HepG2 (cell line): Measurements from ENCODE around the gene C16orf86. TPM values are rescaled to one million over a fixed set of nuclear protein-coding genes. Genes with fewer than 3 reads are reported as not detected.

Experiments used
- ATAC-seq: fragments of 200-7000 bp; cut with Tn5 transposase; 3 replicates; pipeline ENCODE4 v1.9.1; 2020; ENCODE audit warnings: mild to moderate bottlenecking, moderate library complexity
- BruUV-seq: library from RNA; stranded (reverse); fragments of 400-500 nt; replicated peaks from 2 replicates; lab custom pipeline; 2021; lab: Mats Ljungman, UMichigan
- CTCF ChIA-PET: fragments of 300-600 bp; formaldehyde crosslinking; extraction: SDS; loops from one replicate; lab custom pipeline; 2021; ENCODE audit warnings: low total read pairs, inconsistent platforms, low intra/inter-chr PET ratio; lab: Yijun Ruan, JAX
- POLR2A ChIA-PET: fragments of 350-600 bp; sonication (Branson Sonifier 250); formaldehyde crosslinking; loops from one replicate; lab custom pipeline; 2020; ENCODE audit warnings: antibody characterized with exemption, inconsistent platforms; lab: Yijun Ruan, JAX
- DNase-seq: peaks from one replicate; pipeline ENCODE4 v3.0.0-alpha.2; 2015; ENCODE audit warnings: low spot score
- FAIRE-seq: peaks from 3 replicates; lab custom pipeline; 2011; peaks lifted over from hg19 to GRCh38; lab: Jason Lieb, UNC
- H2AFZ ChIP-seq: one replicate; pipeline ENCODE4 v1.6.1; 2011; ENCODE audit warnings: low read length, inconsistent platforms
- H3K27ac ChIP-seq: fragments of 300-600 bp; 3 replicates; pipeline ENCODE4 v1.8.0; 2011; ENCODE audit warnings: mixed run types, mild to moderate bottlenecking, mixed read lengths, low read length, inconsistent platforms; ENCODE audit not compliant: insufficient read depth; ENCODE audit errors: extremely low read length
- H3K27me3 ChIP-seq, 2 experiments: fragments of 200-600 bp in 1 of 2; 2 replicates in 1 of 2; 3 replicates in 1 of 2; pipeline versions ENCODE4 v1.6.0 to v1.8.0; 2011; ENCODE audit warnings: low read length in 2 of 2, mild to moderate bottlenecking in 2 of 2, moderate library complexity in 2 of 2, inconsistent platforms in 1 of 2; ENCODE audit not compliant: insufficient read depth in 2 of 2, control insufficient read depth in 1 of 2
- H3K36me3 ChIP-seq, 2 experiments: fragments of 200-600 bp in 1 of 2; replicated peaks in 1 of 2; 2 replicates in 1 of 2; 3 replicates in 1 of 2; pipeline versions ENCODE4 v1.5.1 to v1.8.0; 2011; ENCODE audit warnings: low read length in 2 of 2, inconsistent platforms in 1 of 2; ENCODE audit not compliant: insufficient read depth in 2 of 2, control insufficient read depth in 1 of 2
- H3K4me1 ChIP-seq: 2 replicates; pipeline ENCODE4 v1.5.1; 2012; ENCODE audit warnings: low read length, inconsistent platforms; ENCODE audit not compliant: insufficient read depth
- H3K4me2 ChIP-seq: 2 replicates; pipeline ENCODE4 v1.6.0; 2011; ENCODE audit warnings: low read depth, low read length, inconsistent platforms
- H3K4me3 ChIP-seq, 3 experiments: fragments of 200-600 bp in 1 of 3; sonication (generic), shearing (Covaris generic) in 1 of 3; replicated peaks in 1 of 3; 2 replicates each; pipeline ENCODE4 v1.5.1; 2011 to 2016; ENCODE audit warnings: low read length in 3 of 3, inconsistent platforms in 2 of 3, low read depth in 2 of 3, mild to moderate bottlenecking in 2 of 3, control low read depth in 1 of 3, mixed read lengths in 1 of 3; ENCODE audit not compliant: insufficient read depth in 1 of 3
- H3K79me2 ChIP-seq: one replicate; pipeline ENCODE4 v1.6.1; 2011; ENCODE audit warnings: low read length, inconsistent platforms; ENCODE audit not compliant: insufficient read depth
- H3K9ac ChIP-seq: 2 replicates; pipeline ENCODE4 v1.6.0; 2011; ENCODE audit warnings: mild to moderate bottlenecking, low read depth, low read length, inconsistent platforms; ENCODE audit not compliant: insufficient read depth
- H3K9me3 ChIP-seq: 2 replicates; pipeline ENCODE4 v1.5.1; 2012; ENCODE audit warnings: mild to moderate bottlenecking, low read length
- H4K20me1 ChIP-seq: 2 replicates; pipeline ENCODE4 v1.6.0; 2011; ENCODE audit warnings: inconsistent platforms, mild to moderate bottlenecking, low read length, moderate library complexity; ENCODE audit not compliant: insufficient read depth
- AGO1 ChIP-seq: fragments of 200-400 bp; formaldehyde crosslinking; IDR thresholded peaks from 2 replicates; pipeline ENCODE4 v1.6.1; 2017; ENCODE audit warnings: mild to moderate bottlenecking, low read depth, low read length, moderate library complexity; ENCODE audit not compliant: poor library complexity, severe bottlenecking
- ATAD3A ChIP-seq: sonication (generic); formaldehyde crosslinking; IDR thresholded peaks from 2 replicates; pipeline ENCODE4 v1.4.0; 2020; ENCODE audit warnings: missing genetic modification reagents
- ESRRA ChIP-seq: sonication (generic); formaldehyde crosslinking; IDR thresholded peaks from 2 replicates; pipeline ENCODE4 v1.5.1; 2020; ENCODE audit warnings: mild to moderate bottlenecking, low read depth, missing genetic modification reagents
- HDAC1 ChIP-seq: sonication (generic); formaldehyde crosslinking; IDR thresholded peaks from 2 replicates; pipeline ENCODE4 v1.5.1; 2020; ENCODE audit warnings: mild to moderate bottlenecking, missing genetic modification reagents
- HDAC2 ChIP-seq: sonication (generic); formaldehyde crosslinking; IDR thresholded peaks from 2 replicates; pipeline ENCODE4 v1.4.0; 2020; ENCODE audit warnings: missing genetic modification reagents
- HNRNPK ChIP-seq: fragments of 200-400 bp; formaldehyde crosslinking; IDR thresholded peaks from 2 replicates; pipeline ENCODE4 v1.6.1; 2018; ENCODE audit warnings: low read length, low read depth, moderate library complexity, mild to moderate bottlenecking; ENCODE audit not compliant: poor library complexity, severe bottlenecking
- KDM1A ChIP-seq: IDR thresholded peaks from 2 replicates; pipeline ENCODE4 v1.6.1; 2016; ENCODE audit warnings: missing compliant biosample characterization
- MBD4 ChIP-seq: IDR thresholded peaks from 2 replicates; pipeline ENCODE4 v1.6.1; 2012; ENCODE audit warnings: low read length, inconsistent platforms, borderline replicate concordance
- MYC ChIP-seq: sonication (generic); formaldehyde crosslinking; IDR thresholded peaks from 2 replicates; pipeline ENCODE4 v1.9.0; 2021; ENCODE audit warnings: missing genetic modification reagents, borderline replicate concordance
- PTBP1 ChIP-seq: fragments of 200-400 bp; formaldehyde crosslinking; IDR thresholded peaks from 2 replicates; pipeline ENCODE4 v1.6.1; 2018; ENCODE audit warnings: low read length, low read depth; ENCODE audit not compliant: poor library complexity, severe bottlenecking
- RAD21 ChIP-seq: fragments of 450-650 bp; formaldehyde crosslinking; IDR thresholded peaks from 2 replicates; pipeline ENCODE4 v1.5.0; 2020; ENCODE audit warnings: mild to moderate bottlenecking
- RARA ChIP-seq: IDR thresholded peaks from 2 replicates; pipeline ENCODE4 v1.6.1; 2016; ENCODE audit warnings: missing genetic modification reagents, missing compliant biosample characterization
- REL ChIP-seq: sonication (generic); formaldehyde crosslinking; conservative IDR thresholded peaks from 2 replicates; pipeline ENCODE4 v1.8.0; 2022; ENCODE audit warnings: mild to moderate bottlenecking, missing genetic modification reagents, moderate library complexity
- RXRA ChIP-seq: sonication (generic); formaldehyde crosslinking; IDR thresholded peaks from 2 replicates; pipeline ENCODE4 v1.5.1; 2020; ENCODE audit warnings: missing genetic modification reagents
- SKI ChIP-seq: fragments of 450-650 bp; IDR thresholded peaks from one replicate; pipeline ENCODE4 v1.6.1; 2018; ENCODE audit warnings: mild to moderate bottlenecking; ENCODE audit not compliant: partially characterized antibody
- XRCC5 ChIP-seq: fragments of 200-400 bp; formaldehyde crosslinking; optimal IDR thresholded peaks from 2 replicates; pipeline ENCODE3; 2017; ENCODE audit warnings: mild to moderate bottlenecking, low read length
- ZBTB7B ChIP-seq: sonication (generic); formaldehyde crosslinking; IDR thresholded peaks from 2 replicates; pipeline ENCODE4 v1.4.0; 2020; ENCODE audit warnings: missing genetic modification reagents
- ZNF431 ChIP-seq: sonication (generic); formaldehyde crosslinking; IDR thresholded peaks from 2 replicates; pipeline ENCODE4 v1.9.0; 2022; ENCODE audit warnings: missing genetic modification reagents, low read depth, mild to moderate bottlenecking, borderline replicate concordance
- ZNF484 ChIP-seq: sonication (generic); formaldehyde crosslinking; IDR thresholded peaks from 2 replicates; pipeline ENCODE4 v1.5.1; 2020; ENCODE audit warnings: mild to moderate bottlenecking, low read depth, missing genetic modification reagents, borderline replicate concordance
- WGBS: methylation state at CpG from one replicate; pipeline ENCODE4 v1.1.6; 2017; ENCODE audit warnings: low lambda C conversion rate; 5-methylcytosine and 5-hydroxymethylcytosine counted together
- in situ Hi-C: cut with HindIII; loops from 2 replicates; pipeline ENCODE4 v1.10.0; 2017; ENCODE audit warnings: low pct_unique_long_range_greater_than_20kb; ENCODE audit not compliant: extremely low pct_ligation_motif_present
- intact Hi-C: fragments of 100-400 bp; cut with micrococcal nuclease; formaldehyde crosslinking; loops from one replicate; pipeline ENCODE4 v1.10.0; 2022; ENCODE audit not compliant: unreplicated experiment
- polyA plus RNA-seq, 8 experiments: library from polyadenylated mRNA; depleted of rRNA in 3 of 8; stranded (reverse) in 7 of 8; unstranded in 1 of 8; fragments of >200 nt; fragmentation: Illumina TruSeq in 4 of 8; extraction: Trizol in 4 of 8; gene quantifications; 2 replicates each; pipeline versions ENCODE4 v1.2.1 to v1.2.3, GENCODE V29; 2011 to 2016; ENCODE audit warnings: low read depth in 4 of 8, missing spikeins in 1 of 8, mixed read lengths in 1 of 8; ENCODE audit not compliant: insufficient read depth in 1 of 8
- total RNA-seq, 5 experiments: library from RNA; depleted of rRNA; stranded (reverse); fragments of >200 nt; fragmentation: Illumina TruSeq; extraction: Trizol; gene quantifications; 2 replicates each; pipeline ENCODE4 v1.2.3, GENCODE V29; 2016; ENCODE audit warnings: low read depth in 1 of 5
- TF ChIP-seq, protein P1 (sequence below): sonication (generic); formaldehyde crosslinking; IDR thresholded peaks from 2 replicates; pipeline ENCODE4 v1.8.1; 2023; ENCODE audit warnings: mild to moderate bottlenecking, missing genetic modification reagents
- TF ChIP-seq, protein P2 (sequence below): sonication (generic); formaldehyde crosslinking; IDR thresholded peaks from 2 replicates; pipeline ENCODE4 v1.4.0; 2020; ENCODE audit warnings: missing genetic modification reagents

The C16orf86 gene
- total and polyA plus RNA-seq, 2 of the 13 experiments (the other 11 are each of a cell fraction or from before 2014, with no cell fraction given) = 1.5 to 3.1 TPM

DNA sequence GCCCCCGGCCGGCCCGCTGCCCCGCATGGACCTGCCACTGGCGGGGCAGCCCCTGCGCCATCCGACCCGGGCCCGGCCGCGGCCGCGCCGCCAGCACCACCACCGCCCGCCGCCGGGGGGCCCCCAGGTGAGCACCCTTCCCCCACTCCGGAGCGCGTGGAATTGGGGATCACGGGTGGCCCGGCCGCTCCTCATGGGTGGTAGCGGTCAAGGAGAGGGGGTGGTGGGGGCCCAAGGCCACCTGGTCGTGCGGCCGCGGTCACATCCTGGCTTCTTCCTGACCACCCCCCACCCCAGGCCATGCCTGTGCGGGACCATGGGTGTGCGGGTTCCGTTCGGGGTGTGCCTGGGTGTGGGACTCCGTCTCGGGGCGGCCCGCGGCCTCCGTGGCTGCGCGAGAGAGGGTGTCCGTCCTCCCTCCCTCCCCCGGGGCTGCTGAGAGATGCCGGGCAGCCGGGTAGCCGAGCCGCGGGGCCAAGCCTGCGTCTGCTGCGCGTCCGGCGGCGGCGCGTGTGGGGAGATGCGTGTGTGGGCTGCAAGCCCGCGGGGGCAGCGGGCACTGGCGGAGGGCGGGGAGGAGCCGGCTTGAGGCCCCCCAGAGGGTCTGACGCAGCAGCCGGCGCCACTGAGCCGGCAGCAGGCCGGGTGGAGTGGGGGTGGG, 13.4 kb upstream of the C16orf86 start:
- POLR2A ChIA-PET = no interaction called here
- Histone ChIP-seq H3K4me3 (peak overlapping the region; percentile 59 to 78 (median 76)), H3K79me2 (no peaks in the 10 kb centered on the region), H3K9me3 (no peaks in the 10 kb centered on the region), H4K20me1 (peaks cover 11% of the 10 kb centered on the region), H3K9ac (peak overlapping the region; percentile 30; the same call in 1 of the 2 replicates), H3K27ac (no peak overlapping the region), H3K36me3 (peaks cover 5% of the 10 kb centered on the region in 2 experiments; a peak in 3 of 5 replicates), H3K4me1 (peaks cover 20% of the 10 kb centered on the region; the same call in 1 of the 2 replicates), H3K4me2 (peak overlapping the region; percentile 92), H2AFZ (no peak overlapping the region), H3K27me3 (peaks cover 5 to 56% of the 10 kb centered on the region in 2 experiments)
- intact Hi-C loops (no loop called here), in situ Hi-C loops (no loop called here)
- no TSS peak for BruUV-seq
- ATAC-seq = peak; percentile 32
- no peak for DNase-seq
- 0% methylated on average over 7 of the region's 68 CpGs for WGBS
- CTCF ChIA-PET = interaction anchor here (1.6 kb wide), 1 partner anchor 15 kb away, joined by 8 read pairs; no protein-coding TSS in a partner anchor
- no peak for FAIRE-seq
- TF ChIP-seq RAD21 (peak; percentile 42; the same call in 1 of the 2 replicates), HDAC1 (CRISPR knock-in tag) (0 out of 2 replicates have a peak, but pooled peaks have one; percentile 12), MBD4 (no peak), RXRA (peak; percentile 21; the same call in 1 of the 2 replicates), ZBTB7B (CRISPR knock-in tag) (no peak), ZNF431 (CRISPR knock-in tag) (no peak), SKI (peak; percentile 15), KDM1A (CRISPR knock-in tag) (no peak), AGO1 (peak; percentile 20), ATAD3A (CRISPR knock-in tag) (no peak), HDAC2 (CRISPR knock-in tag) (no peak), ZNF484 (no peak), RARA (no peak), XRCC5 (peak; percentile 65), MYC (peak; percentile 17; the same call in 1 of the 2 replicates), ESRRA (no peak), HNRNPK (peak; percentile 48), PTBP1 (no peak), REL (CRISPR knock-in tag) (0 out of 2 replicates have a peak, but pooled peaks have one; percentile 10)
- TF ChIP-seq, protein P1, sequence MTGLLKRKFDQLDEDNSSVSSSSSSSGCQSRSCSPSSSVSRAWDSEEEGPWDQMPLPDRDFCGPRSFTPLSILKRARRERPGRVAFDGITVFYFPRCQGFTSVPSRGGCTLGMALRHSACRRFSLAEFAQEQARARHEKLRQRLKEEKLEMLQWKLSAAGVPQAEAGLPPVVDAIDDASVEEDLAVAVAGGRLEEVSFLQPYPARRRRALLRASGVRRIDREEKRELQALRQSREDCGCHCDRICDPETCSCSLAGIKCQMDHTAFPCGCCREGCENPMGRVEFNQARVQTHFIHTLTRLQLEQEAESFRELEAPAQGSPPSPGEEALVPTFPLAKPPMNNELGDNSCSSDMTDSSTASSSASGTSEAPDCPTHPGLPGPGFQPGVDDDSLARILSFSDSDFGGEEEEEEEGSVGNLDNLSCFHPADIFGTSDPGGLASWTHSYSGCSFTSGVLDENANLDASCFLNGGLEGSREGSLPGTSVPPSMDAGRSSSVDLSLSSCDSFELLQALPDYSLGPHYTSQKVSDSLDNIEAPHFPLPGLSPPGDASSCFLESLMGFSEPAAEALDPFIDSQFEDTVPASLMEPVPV (CRISPR knock-in tag) = 0 out of 2 replicates have a peak, but pooled peaks have one; percentile 20
- TF ChIP-seq, protein P2, sequence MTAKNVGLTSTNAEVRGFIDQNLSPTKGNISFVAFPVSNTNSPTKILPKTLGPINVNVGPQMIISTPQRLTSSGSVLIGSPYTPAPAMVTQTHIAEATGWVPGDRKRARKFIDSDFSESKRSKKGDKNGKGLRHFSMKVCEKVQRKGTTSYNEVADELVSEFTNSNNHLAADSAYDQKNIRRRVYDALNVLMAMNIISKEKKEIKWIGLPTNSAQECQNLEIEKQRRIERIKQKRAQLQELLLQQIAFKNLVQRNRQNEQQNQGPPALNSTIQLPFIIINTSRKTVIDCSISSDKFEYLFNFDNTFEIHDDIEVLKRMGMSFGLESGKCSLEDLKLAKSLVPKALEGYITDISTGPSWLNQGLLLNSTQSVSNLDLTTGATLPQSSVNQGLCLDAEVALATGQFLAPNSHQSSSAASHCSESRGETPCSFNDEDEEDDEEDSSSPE (CRISPR knock-in tag) = no peak
